ENCODE measurements around the gene FLAD1.
A peak's percentile ranks its signal among the peaks of the same experiment; 100 is the strongest.

FLAD1 gene

GRCh38 chr1:154952664-154953063, 30.5 kb upstream of the FLAD1 start:
- DNase-seq: no peak

- DNase-seq: no peak
Observed at GRCh38 chr1:154953611-154954038, 29.5 kb upstream of the FLAD1 start.

GRCh38 chr1:154954541-154954940, 28.6 kb upstream of the FLAD1 start:
- no peak for DNase-seq

- DNase-seq: peak; percentile 41 to 62
Observed at GRCh38 chr1:154955039-154955717, 28.0 kb upstream of the FLAD1 start.

- DNase-seq: peak; percentile 89 to 93
Observed at GRCh38 chr1:154955718-154956543, 27.2 kb upstream of the FLAD1 start, which contains the start of gene PBXIP1. TSS of gene PBXIP1 (minus strand) at chr1:154956099. CDS start at chr1:154953721, 2,378 bp downstream.

GRCh38 chr1:154956544-154956941, 26.6 kb upstream of the FLAD1 start:
- DNase-seq: no peak

- DNase-seq: no peak
Observed at GRCh38 chr1:154957091-154957657, 26.0 kb upstream of the FLAD1 start.

GRCh38 chr1:154958036-154958435, 25.1 kb upstream of the FLAD1 start:
- no peak for DNase-seq

GRCh38 chr1:154958681-154959425, 24.3 kb upstream of the FLAD1 start:
- DNase-seq: no peak

- DNase-seq: no peak
Observed at GRCh38 chr1:154959426-154959780, 23.7 kb upstream of the FLAD1 start.

- no peak for DNase-seq
Observed at GRCh38 chr1:154960446-154961136, 22.6 kb upstream of the FLAD1 start.

GRCh38 chr1:154961207-154962155, 21.7 kb upstream of the FLAD1 start, which contains the start of gene PYGO2:
TSS of gene PYGO2 (minus strand) at chr1:154961782. CDS start at chr1:154961576, 206 bp downstream.
- DNase-seq: peak; percentile 78 to 88

- peak; percentile 27 to 43 for DNase-seq
Observed at GRCh38 chr1:154962156-154962749, 20.9 kb upstream of the FLAD1 start.

GRCh38 chr1:154962795-154963330, 20.3 kb upstream of the FLAD1 start:
- DNase-seq: no peak

GRCh38 chr1:154963643-154964042, 19.5 kb upstream of the FLAD1 start:
- DNase-seq: no peak

GRCh38 chr1:154964359-154964758, 18.8 kb upstream of the FLAD1 start:
- no peak for DNase-seq

- DNase-seq: no peak
Observed at GRCh38 chr1:154966111-154966510, 17.0 kb upstream of the FLAD1 start.

GRCh38 chr1:154967331-154967950, 15.7 kb upstream of the FLAD1 start:
- DNase-seq: no peak

- DNase-seq: no peak
Observed at GRCh38 chr1:154968731-154969130, 14.4 kb upstream of the FLAD1 start.

GRCh38 chr1:154969246-154969645, 13.9 kb upstream of the FLAD1 start:
- no peak for DNase-seq
